Stimulated activated CD8-positive, alpha-beta memory T cell treated with anti-CD3 and anti-CD28 coated beads, Interleukin-15, amount 100 ng/mL, for 24 hours (primary cell): Measurements from ENCODE around the gene DPP6.

Experiments
- DNase-seq: peaks from one replicate; pipeline ENCODE4 v3.0.0-alpha.2; 2020; ENCODE audit warnings: low read depth

The DPP6 gene

DNA sequence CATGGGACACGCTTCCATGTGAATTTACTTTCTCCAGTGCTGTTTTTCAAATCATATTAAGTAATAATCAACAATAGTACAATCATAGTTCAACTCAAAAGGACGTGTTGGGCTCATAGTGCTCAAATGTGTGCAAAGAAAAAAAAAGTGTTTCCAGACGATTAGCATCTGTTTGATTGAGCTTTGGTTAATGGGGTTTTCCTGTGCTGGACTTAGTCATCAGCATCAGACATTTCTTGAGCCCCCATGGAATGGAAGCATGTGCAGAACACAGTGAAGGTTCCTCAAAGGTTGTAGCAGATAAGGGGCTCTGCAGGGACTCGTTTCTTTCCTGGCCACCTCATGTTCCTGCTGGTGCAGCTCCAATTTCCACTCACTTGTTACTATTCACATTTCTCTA is 716.8 kb downstream of the DPP6 start:
- DNase-seq = no peak

DNA sequence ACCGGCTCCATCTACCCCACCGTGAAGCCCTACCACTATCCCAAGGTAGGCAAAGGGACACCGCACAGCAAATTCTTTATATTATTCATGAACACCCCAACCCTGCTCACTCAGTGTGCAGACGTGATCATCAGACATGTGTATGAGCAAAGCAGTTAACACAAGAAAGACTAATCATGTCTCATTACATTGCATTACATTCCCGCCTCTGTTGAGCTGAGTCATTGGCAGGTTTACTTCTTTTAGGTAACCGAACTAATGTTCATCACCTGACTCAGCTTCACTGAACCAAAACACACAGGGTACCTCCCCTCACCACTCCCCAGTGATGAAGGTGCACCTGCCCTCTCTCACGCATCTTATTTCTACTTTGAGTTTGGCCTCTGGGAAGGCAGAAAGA is 717.3 kb downstream of the DPP6 start:
- no peak for DNase-seq

- no peak for DNase-seq
Measured at GRCh38 chr7:154770361-154770760, 718.2 kb downstream of the DPP6 start.

DNA sequence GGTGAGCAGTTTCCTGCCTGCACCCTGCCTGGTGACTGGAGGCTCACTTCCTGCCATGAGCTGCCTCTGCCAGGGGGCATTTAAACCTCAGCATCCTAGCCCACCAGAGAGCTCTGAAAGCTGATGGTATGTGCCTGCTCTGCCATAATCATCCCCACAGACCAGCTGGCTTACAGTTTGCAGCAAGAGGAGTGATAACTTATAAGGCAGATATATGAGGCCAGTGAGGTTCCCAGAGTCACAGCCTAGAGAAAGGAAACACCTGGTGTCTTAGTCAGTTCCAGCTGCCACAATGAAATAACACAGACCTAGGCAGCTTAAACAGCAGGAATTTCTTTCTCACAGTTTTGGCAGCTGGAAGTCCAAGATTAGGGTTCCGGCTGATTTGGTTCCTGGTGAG is 718.8 kb downstream of the DPP6 start:
- DNase-seq = no peak

DNA sequence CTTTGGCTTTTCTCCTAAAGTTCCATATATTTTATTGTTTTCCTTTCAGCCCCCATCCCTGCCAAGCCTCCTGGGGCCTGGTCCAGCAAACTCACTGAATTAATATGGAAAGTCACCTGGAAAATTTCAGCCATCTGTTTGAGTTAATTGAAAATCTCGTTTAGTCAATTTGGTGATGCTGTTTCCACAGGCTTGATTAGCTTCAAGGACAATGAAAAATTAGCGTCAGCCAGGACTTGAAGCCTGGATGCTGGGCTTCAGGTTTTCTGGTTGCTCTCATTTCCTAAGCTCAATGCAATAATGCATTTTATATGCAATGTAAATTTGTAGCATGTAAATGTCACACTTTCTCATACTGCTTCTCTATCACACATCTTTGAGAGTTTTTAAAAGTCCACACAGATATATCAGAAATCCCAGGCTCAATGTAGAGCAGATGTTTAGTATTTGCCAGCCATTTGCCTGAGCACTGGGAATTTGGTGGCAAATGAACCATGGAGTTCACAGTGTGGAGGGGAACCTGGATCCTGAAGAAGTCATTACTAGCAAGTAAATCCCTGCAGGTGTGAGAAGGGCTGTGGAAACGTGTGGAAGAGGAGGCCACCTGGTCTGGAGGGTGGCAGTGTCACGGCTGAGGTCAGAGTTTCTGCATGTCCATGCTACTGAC is 722.2 kb downstream of the DPP6 start:
- no peak for DNase-seq

- DNase-seq = no peak
Measured at GRCh38 chr7:154775681-154776080, 723.5 kb downstream of the DPP6 start.

- no peak for DNase-seq
Measured at GRCh38 chr7:154776350-154776749, 724.2 kb downstream of the DPP6 start.

DNA sequence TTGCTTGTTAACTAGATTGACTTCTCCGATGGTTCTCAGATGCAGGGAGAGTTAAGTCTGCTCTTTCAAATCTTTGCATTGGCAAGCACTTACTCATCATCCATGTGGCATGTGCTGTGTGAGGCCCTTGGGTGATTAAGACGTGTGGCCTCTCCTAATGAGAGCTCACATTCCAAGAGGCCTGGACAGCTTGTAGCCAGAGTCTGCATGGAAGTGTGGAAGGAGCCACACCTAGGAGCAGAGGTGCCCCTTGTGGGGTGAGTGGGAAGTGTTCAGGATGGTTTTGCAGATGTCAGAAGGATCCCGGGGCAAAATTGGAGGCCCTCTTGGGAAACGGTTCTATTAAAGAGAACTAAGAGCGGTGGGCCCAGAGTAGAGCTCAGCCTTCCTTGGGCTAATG is 724.8 kb downstream of the DPP6 start:
- DNase-seq = no peak

DNA sequence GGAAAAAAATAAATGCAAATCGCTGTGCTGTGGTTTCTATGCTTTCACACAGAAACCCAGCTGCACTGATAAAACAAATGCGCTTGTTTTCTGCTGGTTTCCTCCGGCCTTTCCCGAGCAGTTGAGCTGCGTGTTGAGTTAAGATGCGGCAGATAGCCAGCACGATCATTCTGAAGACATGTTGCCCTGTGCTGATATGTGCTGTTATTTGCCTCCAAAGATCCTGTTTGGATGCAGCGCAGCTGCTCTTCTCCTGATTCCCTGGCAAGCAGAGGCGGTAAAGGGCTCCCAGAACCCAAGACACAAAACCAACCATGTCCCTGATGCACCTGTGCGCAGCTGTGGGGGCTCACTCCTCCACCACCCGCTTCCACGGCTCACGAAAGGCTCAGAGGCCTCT is 725.3 kb downstream of the DPP6 start:
- no peak for DNase-seq

DNA sequence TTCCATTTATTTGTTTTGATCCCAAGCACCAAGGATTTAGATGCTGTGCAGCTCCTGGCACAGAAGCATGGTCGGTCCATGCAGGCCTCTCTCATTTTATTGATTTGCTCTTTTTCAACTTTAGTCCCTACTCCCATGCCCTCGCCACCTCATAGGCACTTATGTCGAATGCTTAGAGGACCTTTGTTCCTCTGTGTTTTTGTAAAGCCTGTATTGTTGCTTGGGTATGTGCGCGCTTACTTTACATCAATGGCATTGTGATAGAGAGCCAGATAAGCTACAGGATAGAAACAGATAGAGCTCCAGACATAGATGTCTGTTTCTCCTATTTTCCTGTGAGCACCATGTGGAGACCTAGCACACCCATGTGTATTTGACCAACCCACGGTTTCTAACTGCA is 725.7 kb downstream of the DPP6 start:
- DNase-seq = no peak

DNA sequence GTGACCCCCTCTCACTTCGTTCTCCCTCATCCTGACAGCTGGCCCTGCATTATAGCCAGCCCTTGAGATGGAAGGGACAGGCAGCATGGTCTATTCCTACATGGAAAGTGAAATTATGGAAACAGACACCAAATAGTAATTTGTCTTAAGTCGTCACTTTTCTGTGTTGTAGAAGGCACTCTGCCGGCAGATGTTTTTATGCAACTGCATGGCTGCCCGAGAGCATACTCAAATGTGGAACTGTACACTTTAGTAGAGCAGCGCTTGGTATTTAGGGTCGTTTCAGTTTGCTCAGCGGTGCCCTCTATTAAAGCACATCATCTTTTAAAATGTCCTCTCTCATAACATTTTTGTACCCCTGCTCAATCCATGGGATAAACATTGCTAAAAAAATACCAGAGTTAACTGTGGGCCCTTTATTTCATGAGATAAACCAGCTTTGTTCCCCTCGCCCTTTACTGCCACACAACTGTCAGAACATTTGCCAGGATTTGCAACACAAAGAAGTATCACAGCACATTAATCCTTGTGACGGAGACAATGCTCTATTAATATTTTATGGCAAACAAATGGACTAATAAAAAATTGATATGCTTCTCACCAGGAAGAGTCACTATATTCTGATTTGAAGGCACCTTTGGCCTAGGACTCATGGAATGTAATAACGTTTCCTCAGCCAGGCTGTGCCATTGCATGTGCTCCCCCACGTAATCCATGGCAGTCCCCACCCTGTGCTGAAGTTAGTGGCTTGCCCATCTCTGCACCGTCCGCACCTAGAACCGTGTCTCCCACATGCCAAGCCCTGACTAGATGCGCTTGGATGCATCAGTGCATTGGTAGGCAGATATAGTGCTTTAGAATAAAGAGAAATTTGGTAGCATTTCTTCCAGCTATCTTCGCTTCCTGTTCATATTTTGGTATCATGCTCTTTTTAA is 729.4 kb downstream of the DPP6 start:
- no peak for DNase-seq

DNA sequence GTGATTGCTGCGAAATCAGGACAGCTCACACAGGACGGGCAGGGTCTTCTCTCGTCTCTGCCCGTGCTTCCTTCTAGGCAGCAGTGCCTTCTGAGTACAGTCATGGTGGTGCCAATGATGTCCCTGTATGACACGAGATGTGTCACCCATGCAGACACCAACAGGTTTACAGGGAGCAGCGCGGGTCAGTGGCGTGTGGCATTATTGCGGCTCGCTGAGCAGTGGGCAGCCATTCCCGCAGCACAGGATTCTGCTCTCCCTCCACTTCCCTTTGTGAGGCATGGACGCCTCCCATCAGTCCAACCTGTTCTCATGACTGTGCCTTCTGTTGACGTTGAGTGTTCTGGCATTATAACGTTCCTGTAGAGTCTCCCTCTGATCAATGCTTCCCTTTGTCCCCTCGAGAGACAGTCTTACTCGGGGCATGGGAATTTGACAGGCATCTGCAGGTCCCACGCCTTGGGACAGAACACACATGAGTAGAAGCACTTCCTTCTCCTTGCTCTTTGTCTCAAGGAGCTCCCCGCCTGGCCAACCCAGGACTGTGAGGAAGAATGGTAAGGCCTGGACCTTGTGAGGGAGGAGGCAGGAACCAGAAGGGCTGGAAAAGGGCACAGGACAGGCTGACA is 731.2 kb downstream of the DPP6 start:
- DNase-seq = no peak

DNA sequence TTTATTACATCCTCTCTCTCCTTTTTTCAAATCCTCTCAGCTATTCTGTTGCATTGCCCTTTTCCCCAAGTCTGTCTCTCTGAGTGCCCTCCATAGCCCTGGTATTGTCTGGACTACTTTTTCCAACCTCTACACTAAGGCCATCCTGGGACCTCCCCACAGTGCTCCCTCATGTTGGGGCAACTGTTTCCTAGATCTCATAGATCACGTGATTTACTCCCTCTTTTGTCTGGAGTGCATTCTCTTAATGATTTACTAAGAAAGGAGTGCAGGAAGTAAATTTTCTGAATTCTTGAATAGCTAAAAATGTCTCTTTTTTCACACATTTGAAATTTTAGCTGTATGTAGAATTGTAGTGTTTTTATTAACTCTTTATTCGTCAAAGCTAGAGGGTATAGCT is 733.7 kb downstream of the DPP6 start:
- DNase-seq = no peak

DNA sequence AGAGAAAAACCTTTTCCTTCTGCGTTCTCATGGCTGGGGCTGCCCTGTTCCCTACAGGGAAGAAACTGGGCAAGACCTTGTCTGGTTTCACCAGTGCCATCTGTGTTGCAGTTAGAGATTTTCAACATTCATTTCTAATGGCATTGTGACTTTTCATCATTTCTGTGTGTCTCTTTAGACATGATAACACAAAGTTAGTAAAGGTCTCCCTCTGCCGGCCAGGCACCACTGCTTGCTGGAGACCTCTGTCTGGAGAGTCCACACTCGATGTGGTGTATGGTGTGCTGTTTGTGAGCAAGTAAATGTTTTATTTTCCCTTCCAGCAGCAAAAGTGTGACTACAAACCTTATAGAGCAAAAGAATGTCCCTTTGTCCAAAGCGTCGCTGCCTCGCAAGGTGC is 737.2 kb downstream of the DPP6 start:
- DNase-seq = no peak

DNA sequence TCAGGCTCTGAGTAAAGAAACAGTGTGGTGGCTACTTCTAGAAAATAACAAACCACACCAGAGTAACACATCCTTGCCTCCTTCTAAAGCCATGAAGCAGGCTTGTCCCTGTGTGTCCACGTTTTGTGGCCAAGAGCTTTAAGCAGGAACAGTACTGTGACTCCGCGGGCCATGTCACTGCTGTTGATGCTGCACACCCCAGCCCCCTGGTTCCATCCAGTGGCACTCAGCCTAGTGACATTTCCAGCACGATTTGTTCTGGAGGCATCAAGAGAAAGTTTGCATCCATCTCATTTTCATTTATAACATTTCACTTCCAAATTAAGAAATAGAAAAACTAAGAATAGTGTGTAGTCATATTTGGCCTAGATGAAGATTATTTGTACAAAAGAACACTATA is 739.4 kb downstream of the DPP6 start:
- DNase-seq = no peak

DNA sequence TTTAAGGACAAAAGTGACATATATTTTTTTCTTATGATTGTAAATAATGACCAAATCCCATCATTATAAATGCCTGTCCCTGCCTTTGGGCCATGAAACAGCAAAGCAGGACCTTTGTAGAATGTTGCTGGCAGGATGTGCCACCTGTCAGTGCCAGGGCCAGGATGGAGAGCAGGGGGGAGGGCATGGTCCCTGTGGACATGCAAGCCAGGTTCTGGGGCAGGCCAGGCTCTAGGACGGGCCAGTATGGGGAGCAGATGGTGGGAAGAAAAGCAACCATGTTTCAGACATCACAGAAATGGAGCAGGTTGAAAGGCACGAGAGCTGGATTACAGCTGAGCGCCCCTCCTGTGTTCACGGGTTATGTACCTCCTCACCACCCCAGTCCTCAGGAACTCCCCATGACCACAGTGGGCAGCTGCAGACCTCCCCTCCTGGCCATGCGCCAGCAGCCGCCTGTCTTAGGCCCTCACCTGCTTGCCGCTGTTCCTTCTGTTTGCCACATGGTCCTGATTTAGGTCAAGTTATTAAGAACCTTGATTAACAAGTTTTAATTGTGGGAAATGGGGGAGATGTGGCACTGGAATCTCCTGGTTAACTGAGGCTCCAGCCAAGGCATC is 740.3 kb downstream of the DPP6 start:
- no peak for DNase-seq

DNA sequence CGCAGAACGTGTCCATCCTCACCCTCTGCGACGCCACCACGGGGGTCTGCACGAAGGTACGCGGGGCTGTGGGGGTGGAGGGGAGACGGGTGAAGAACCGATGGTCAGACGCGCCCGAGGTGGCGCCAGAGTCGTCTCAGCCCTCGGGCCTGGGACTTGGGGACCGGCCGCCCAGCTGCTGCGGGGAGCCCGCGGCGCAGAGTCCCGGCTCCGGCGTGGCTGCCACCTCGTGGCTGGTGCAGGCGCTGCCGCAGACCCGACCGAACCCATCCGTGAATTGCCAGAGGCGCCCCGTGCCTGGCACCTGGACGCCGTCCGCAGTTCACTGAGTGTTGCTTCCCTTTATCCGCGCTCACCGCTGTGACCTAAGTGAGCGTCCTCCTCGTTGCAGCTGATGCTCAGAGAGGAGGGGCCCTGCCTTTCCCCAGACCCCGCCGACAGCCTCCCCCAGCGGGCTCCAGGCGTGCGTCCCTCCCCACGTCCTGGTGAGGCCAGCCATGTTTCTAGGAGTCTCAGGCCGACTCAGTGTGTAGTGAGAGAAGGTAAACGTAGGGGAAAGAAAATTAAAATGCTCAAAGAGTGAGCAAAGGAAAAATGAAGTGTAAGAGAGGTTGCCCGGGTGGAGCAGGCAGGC is 742.1 kb downstream of the DPP6 start:
- DNase-seq = no peak

- no peak for DNase-seq
Measured at GRCh38 chr7:154795014-154795413, 742.8 kb downstream of the DPP6 start.

DNA sequence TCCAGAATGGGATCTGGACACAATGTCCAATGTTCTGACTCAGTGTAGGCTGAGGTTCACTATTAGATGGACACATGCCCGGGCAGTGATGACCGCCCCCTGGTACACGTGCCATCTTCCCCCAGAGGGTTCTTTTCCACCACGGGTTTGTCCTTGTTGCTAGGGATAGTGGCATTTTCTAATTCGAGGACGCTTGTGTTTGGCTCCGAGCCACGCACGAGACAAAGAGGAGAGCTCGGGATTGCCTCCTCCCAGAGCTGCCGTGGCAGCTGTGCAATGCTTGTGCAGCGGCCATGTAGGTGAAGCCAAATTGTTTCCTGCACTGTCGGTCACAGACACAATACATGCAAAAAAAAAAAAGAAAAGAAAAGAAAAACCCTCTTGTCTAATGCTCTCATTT is 743.2 kb downstream of the DPP6 start:
- no peak for DNase-seq

DNA sequence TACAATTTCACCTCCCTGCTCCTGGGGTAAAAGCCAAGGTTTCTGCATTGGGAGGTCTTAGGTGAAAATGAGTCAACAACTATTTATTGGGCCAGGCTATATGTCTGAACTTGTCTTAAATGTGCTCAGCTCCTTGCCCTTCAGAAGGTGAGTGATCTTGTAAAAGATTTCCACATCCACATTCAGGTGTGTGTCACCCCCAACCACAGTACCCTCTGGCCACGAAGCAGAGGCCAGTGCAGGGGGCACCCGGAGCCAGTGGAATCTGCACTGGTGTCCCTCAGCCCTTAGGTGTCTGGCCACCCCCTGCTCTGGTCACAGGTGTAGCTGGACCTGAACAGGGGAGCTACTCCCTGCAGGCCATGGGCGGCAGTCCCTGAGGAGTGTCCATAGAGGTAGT is 752.3 kb downstream of the DPP6 start:
- DNase-seq = no peak

- no peak for DNase-seq
Measured at GRCh38 chr7:154812027-154812426, 759.8 kb downstream of the DPP6 start.

DNA sequence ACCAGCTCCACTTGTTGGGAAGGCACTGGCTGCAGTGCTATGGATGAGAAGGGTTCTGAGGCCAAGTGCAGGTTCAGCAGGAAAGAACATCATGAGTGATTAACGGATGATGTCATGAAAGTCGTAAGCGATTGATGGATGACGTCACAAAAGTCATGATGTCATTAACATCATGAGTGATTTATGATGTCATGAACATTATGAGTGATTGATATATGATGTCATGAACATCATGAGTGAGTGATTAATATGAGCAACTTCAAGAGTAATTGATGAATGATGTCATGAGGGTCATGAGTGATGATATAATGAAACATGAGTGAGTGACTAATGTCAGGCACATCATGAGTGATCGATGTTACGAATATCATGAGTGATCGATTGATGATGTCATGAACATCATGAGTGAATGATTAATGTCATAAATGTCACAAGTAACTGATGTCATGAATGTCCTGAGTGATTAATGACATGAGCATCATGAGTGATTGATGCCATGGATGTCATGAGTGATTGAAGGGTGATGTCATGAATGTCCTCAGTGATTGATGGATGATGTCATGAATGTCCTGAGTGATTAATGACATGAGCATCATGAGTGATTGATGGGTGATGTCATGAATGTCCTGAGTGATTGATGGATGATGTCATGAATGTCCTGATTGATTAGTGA is 765.2 kb downstream of the DPP6 start:
- no peak for DNase-seq
